A549 (cell line): ENCODE measurements around the gene DPAGT1. TPM values are rescaled to one million over a fixed set of nuclear protein-coding genes. Genes with fewer than 3 reads are reported as not detected.

Experiments
- ATAC-seq, 2 experiments: fragments of 200-7000 bp in 1 of 2; fragments of >200 bp in 1 of 2; cut with Nextera tagmentation in 1 of 2; cut with Tn5 transposase in 1 of 2; 3 replicates each; pipeline versions ENCODE4 v1.8.0 to v1.9.1; 2018 to 2020; ENCODE audit warnings: mild to moderate bottlenecking in 1 of 2, moderate library complexity in 1 of 2
- CTCF ChIA-PET: fragments of 300-600 bp; sonication (Branson Sonifier 250); formaldehyde crosslinking; extraction: SDS; loops from one replicate; lab custom pipeline; 2021; ENCODE audit warnings: antibody characterized with exemption, inconsistent platforms; lab: Yijun Ruan, JAX
- POLR2A ChIA-PET: fragments of 350-600 bp; formaldehyde crosslinking; extraction: SDS; loops from one replicate; lab custom pipeline; 2021; ENCODE audit warnings: antibody characterized with exemption, inconsistent platforms; lab: Yijun Ruan, JAX
- DNase-seq, 2 experiments: peaks; one replicate each; pipeline versions ENCODE4 v3.0.0 to v3.0.0-alpha.2; 2011 to 2016; ENCODE audit warnings: low read depth in 1 of 2, low spot score in 1 of 2
- FAIRE-seq: peaks from 2 replicates; lab custom pipeline; 2011; peaks lifted over from hg19 to GRCh38; lab: Jason Lieb, UNC
- H3K27ac ChIP-seq, 2 experiments: fragments of >200 bp; sonication (Bioruptor Twin); formaldehyde crosslinking; 3 replicates each; pipeline ENCODE4 v1.5.1; 2016 to 2017
- H3K4me1 ChIP-seq: fragments of >200 bp; sonication (Bioruptor Twin); formaldehyde crosslinking; 3 replicates; pipeline ENCODE4 v1.6.1; 2016
- H3K4me2 ChIP-seq: fragments of >200 bp; sonication (Bioruptor Twin); formaldehyde crosslinking; 3 replicates; pipeline ENCODE4 v1.6.1; 2016
- H3K4me3 ChIP-seq: fragments of >200 bp; sonication (Bioruptor Twin); formaldehyde crosslinking; 3 replicates; pipeline ENCODE4 v1.5.1; 2016
- H3K9me3 ChIP-seq: fragments of >200 bp; sonication (Bioruptor Twin); formaldehyde crosslinking; 3 replicates; pipeline ENCODE4 v1.6.1; 2016
- BCL3 ChIP-seq: fragments of >200 bp; sonication (Bioruptor Twin); formaldehyde crosslinking; IDR thresholded peaks from 3 replicates; pipeline ENCODE4 v1.6.1; 2016
- CEBPB ChIP-seq, 2 experiments: fragments of >200 bp in 1 of 2; sonication (Bioruptor Twin) in 1 of 2; formaldehyde crosslinking in 1 of 2; IDR thresholded peaks; 2 replicates each; pipeline ENCODE4 v1.6.1; 2012 to 2016
- CTCF ChIP-seq: fragments of >200 bp; sonication (Bioruptor Twin); formaldehyde crosslinking; IDR thresholded peaks from 3 replicates; pipeline ENCODE4 v1.5.1; 2016
- E2F6 ChIP-seq: IDR thresholded peaks from 2 replicates; pipeline ENCODE4 v1.6.1; 2012; ENCODE audit warnings: low read depth, borderline replicate concordance
- HEYL ChIP-seq: fragments of 250-450 bp; sonication (Bioruptor Pico); IDR thresholded peaks from 2 replicates; pipeline ENCODE4 v1.8.0; 2021; ENCODE audit warnings: mild to moderate bottlenecking, moderate library complexity
- JUN ChIP-seq, 2 experiments: fragments of >200 bp; sonication (Bioruptor Twin); formaldehyde crosslinking; IDR thresholded peaks; 2 replicates in 1 of 2; 3 replicates in 1 of 2; pipeline ENCODE4 v1.6.1; 2016 to 2017
- KDM1A ChIP-seq: fragments of 200-600 bp; sonication (generic); IDR thresholded peaks from 2 replicates; pipeline ENCODE4 v1.6.1; 2016; ENCODE audit warnings: low read depth, mild to moderate bottlenecking
- MAX ChIP-seq: IDR thresholded peaks from 2 replicates; pipeline ENCODE4 v1.6.1; 2012
- MAZ ChIP-seq: fragments of 150-350 bp; IDR thresholded peaks from 2 replicates; pipeline ENCODE4 v1.6.1; 2014; ENCODE audit warnings: antibody characterized with exemption, low read depth, low read length, borderline replicate concordance
- MYC ChIP-seq: IDR thresholded peaks from 2 replicates; pipeline ENCODE4 v1.6.1; 2012; ENCODE audit warnings: mild to moderate bottlenecking, inconsistent platforms, low read length, improper control_type of control experiment, borderline replicate concordance
- PHF8 ChIP-seq: fragments of 200-600 bp; sonication (generic); IDR thresholded peaks from 2 replicates; pipeline ENCODE4 v1.6.1; 2016; ENCODE audit warnings: low read depth, mild to moderate bottlenecking, antibody characterized with exemption, moderate library complexity, borderline replicate concordance
- POLR2A ChIP-seq: IDR thresholded peaks from 2 replicates; pipeline ENCODE4 v1.6.1; 2012; ENCODE audit warnings: mild to moderate bottlenecking, low read length
- RARB ChIP-seq: fragments of 250-450 bp; sonication (Bioruptor Pico); IDR thresholded peaks from 2 replicates; pipeline ENCODE4 v1.8.0; 2021; ENCODE audit warnings: mild to moderate bottlenecking, moderate library complexity
- REST ChIP-seq: fragments of 200-600 bp; sonication (generic); IDR thresholded peaks from 2 replicates; pipeline ENCODE4 v1.6.1; 2016; ENCODE audit warnings: antibody characterized with exemption, mild to moderate bottlenecking, moderate library complexity
- RFX5 ChIP-seq: fragments of 450-650 bp; IDR thresholded peaks from 2 replicates; pipeline ENCODE4 v1.7.1; 2014; ENCODE audit warnings: antibody characterized with exemption, mild to moderate bottlenecking, moderate library complexity
- SREBF2 ChIP-seq: fragments of 450-650 bp; IDR thresholded peaks from 2 replicates; pipeline ENCODE4 v1.6.1; 2014; ENCODE audit warnings: mild to moderate bottlenecking, moderate library complexity
- USF2 ChIP-seq: fragments of 450-650 bp; IDR thresholded peaks from 2 replicates; pipeline ENCODE4 v1.6.1; 2014; ENCODE audit warnings: antibody characterized with exemption
- WGBS: methylation state at CpG from one replicate; pipeline ENCODE4 v1.1.6; 2017; ENCODE audit errors: missing lambda C conversion rate; 5-methylcytosine and 5-hydroxymethylcytosine counted together
- polyA plus RNA-seq, 4 experiments: library from polyadenylated mRNA; depleted of rRNA in 3 of 4; stranded (reverse); fragments of >200 nt; fragmentation: RNase III in 1 of 4; extraction: RNeasy Plus Mini Kit Qiagen cat#74134 plus additional on column Dnase treatment in 1 of 4; gene quantifications; 2 replicates in 3 of 4; 3 replicates in 1 of 4; pipeline ENCODE4 v1.2.3, GENCODE V29; 2011 to 2017

The DPAGT1 gene
- polyA plus RNA-seq, 2 of the 4 experiments (the other 2 are of a cell fraction), result 43.7 to 81.4 TPM

GRCh38 chr11:119085437-119085847 lies 16.2 kb downstream of the DPAGT1 start (continued):
- TF ChIP-seq CTCF, result no peak
- TF ChIP-seq REST, result no peak
- no peak for TF ChIP-seq CEBPB (IDR thresholded peaks at IDR 0.05)
- TF ChIP-seq HEYL (CRISPR knock-in tag), result no peak
- no peak for TF ChIP-seq MAZ

GRCh38 chr11:119084663-119085436 lies 16.8 kb downstream of the DPAGT1 start, which contains the start of gene HMBS:
Gene HMBS (plus strand): TSS chr11:119084881. CDS start chr11:119085034, 153 bp downstream.
- DNase-seq (peak; percentile 78 to 92), FAIRE-seq (no peak), ATAC-seq (peak; percentile 93 to 96)
- TF ChIP-seq RFX5, result peak; percentile 68; the same call in 1 of the 2 replicates
- TF ChIP-seq BCL3, result peak; percentile 66; the same call in 1 of the 3 replicates
- TF ChIP-seq USF2, result peak; percentile 64
- TF ChIP-seq POLR2A, result peak; percentile 75
- no peak for TF ChIP-seq SREBF2
- peak; percentile 86 for TF ChIP-seq E2F6
- TF ChIP-seq MAX, result peak; percentile 84
- TF ChIP-seq RARB (CRISPR knock-in tag), result no peak
- peak; percentile 76; the same call in 1 of the 2 replicates for TF ChIP-seq PHF8
- TF ChIP-seq MYC, result 0 out of 2 replicates have a peak, but pooled peaks have one; percentile 39
- peak in 1 of 2 experiments; percentile 85; a peak in 3 of 4 replicates for TF ChIP-seq CEBPB (IDR thresholded peaks at IDR 0.05)
- peak; percentile 46 to 87; a peak in 4 of 5 replicates for TF ChIP-seq JUN (IDR thresholded peaks at IDR 0.05)
- no peak for TF ChIP-seq KDM1A
- Histone ChIP-seq H3K4me3 (peak within 1 kb of the TSS; percentile 81), H3K4me1 (peaks cover 22% of the 10 kb centered on the region), H3K9me3 (no peaks in the 10 kb centered on the region), H3K4me2 (peak within 1 kb of the TSS; percentile 99), H3K27ac (peak within 1 kb of the TSS; percentile 88 to 96)
- POLR2A ChIA-PET, result interaction anchor here (0.5 to 2.7 kb wide), 26 partner anchors 9 to 1711 kb away, joined by 3 to 33 read pairs (median 4); partner anchors contain the start of genes C2CD2L, CBL, DPAGT1 and VPS11
- under 1% methylated on average over 29 of the region's 45 CpGs for WGBS
- CTCF ChIA-PET, result interaction anchor here (1.1 to 3.5 kb wide), 3 partner anchors 10 to 254 kb away, joined by 4 to 21 read pairs (median 5); a partner anchor contains a TSS
